ENCODE measurements around the gene ORC3. TPM values are rescaled to one million over a fixed set of nuclear protein-coding genes. Genes with fewer than 3 reads are reported as not detected.

ORC3 gene
- total RNA-seq = 52.6 TPM

GRCh38 chr6:87589693-87590416 is at the start of gene ORC3, which contains the start of gene RARS2:
TSS of gene ORC3 (plus strand) at chr6:87590135. CDS start at chr6:87590169, 34 bp downstream.
TSS of gene RARS2 (minus strand) at chr6:87589987. CDS start at chr6:87589957, 30 bp downstream.

GRCh38 chr6:87701676-87702588 is 112.0 kb downstream of the ORC3 start, which contains the start of gene AKIRIN2:
TSS of gene AKIRIN2 (minus strand) at chr6:87702233. CDS start at chr6:87701684, 549 bp downstream.

Other genes with a start within 250 kb of the ORC3 start
- 23.5 TPM for gene C6orf163, start 245.3 kb upstream of the ORC3 start, total RNA-seq
- 3.1 TPM for gene CFAP206, start 182.2 kb upstream of the ORC3 start, total RNA-seq
- 21.9 TPM for gene SLC35A1, start 117.2 kb upstream of the ORC3 start, total RNA-seq
- gene RARS2, start 148 bp upstream of the ORC3 start, total RNA-seq = 41.9 TPM
- gene AKIRIN2, start 112.1 kb downstream of the ORC3 start, total RNA-seq = 66.4 TPM

Measured in parietal lobe (tissue), 1 donor.